Measurements from ENCODE around the gene DSCAML1.
A peak's percentile ranks its signal among the peaks of the same experiment; 100 is the strongest.

Gene DSCAML1

GRCh38 chr11:117716521-117717440, 80.2 kb downstream of the DSCAML1 start:
- no peak for DNase-seq
- H3K9me3 Mint-ChIP-seq = no peaks in the 10 kb centered on the region
- TF ChIP-seq, protein P1, sequence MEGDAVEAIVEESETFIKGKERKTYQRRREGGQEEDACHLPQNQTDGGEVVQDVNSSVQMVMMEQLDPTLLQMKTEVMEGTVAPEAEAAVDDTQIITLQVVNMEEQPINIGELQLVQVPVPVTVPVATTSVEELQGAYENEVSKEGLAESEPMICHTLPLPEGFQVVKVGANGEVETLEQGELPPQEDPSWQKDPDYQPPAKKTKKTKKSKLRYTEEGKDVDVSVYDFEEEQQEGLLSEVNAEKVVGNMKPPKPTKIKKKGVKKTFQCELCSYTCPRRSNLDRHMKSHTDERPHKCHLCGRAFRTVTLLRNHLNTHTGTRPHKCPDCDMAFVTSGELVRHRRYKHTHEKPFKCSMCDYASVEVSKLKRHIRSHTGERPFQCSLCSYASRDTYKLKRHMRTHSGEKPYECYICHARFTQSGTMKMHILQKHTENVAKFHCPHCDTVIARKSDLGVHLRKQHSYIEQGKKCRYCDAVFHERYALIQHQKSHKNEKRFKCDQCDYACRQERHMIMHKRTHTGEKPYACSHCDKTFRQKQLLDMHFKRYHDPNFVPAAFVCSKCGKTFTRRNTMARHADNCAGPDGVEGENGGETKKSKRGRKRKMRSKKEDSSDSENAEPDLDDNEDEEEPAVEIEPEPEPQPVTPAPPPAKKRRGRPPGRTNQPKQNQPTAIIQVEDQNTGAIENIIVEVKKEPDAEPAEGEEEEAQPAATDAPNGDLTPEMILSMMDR (IDR thresholded peaks at IDR 0.05) = no peak
- peaks cover 79% of the 10 kb centered on the region for H3K27me3 Mint-ChIP-seq (ENCODE audit: low read depth, poor library complexity)
- H3K27ac Mint-ChIP-seq = no peak overlapping the region
- H3K36me3 Mint-ChIP-seq (ENCODE audit: low read depth) = no peaks in the 10 kb centered on the region
- H3K4me1 Mint-ChIP-seq = peaks cover 82% of the 10 kb centered on the region
- H3K4me3 Mint-ChIP-seq = peak overlapping the region; percentile 17

- no peak for DNase-seq
- TF ChIP-seq, protein P1 (IDR thresholded peaks at IDR 0.05) = no peak
- no peaks in the 10 kb centered on the region for H3K36me3 Mint-ChIP-seq (ENCODE audit: low read depth)
- no peak overlapping the region for H3K27ac Mint-ChIP-seq
- H3K27me3 Mint-ChIP-seq (ENCODE audit: low read depth, poor library complexity) = peaks cover 84% of the 10 kb centered on the region
- peaks cover 83% of the 10 kb centered on the region for H3K4me1 Mint-ChIP-seq
- no peaks in the 10 kb centered on the region for H3K9me3 Mint-ChIP-seq
- H3K4me3 Mint-ChIP-seq = no peak overlapping the region
Measured at GRCh38 chr11:117715801-117716200, 81.2 kb downstream of the DSCAML1 start.

DNA sequence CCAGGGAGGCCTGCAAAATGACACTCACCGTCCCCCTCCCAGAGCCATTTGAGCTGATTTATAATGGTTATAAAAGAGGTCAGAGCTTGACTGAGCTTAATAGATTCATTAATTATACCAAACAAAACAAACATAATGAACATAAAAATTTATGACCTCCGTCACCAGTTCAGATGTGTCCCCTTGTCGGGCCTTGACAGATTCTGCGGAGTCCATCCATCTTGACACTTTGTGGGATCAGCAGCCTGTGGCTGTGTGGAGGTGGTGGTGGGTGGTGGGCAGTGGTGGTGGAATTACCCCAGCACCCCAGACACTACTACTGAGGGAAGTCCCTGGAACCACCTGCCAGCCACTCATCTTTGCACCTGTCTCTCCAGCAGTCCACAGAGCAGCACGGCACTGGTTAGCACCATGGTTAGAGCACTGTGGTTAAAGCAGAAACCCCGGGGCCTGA, 83.5 kb downstream of the DSCAML1 start:
- DNase-seq = peak; percentile 44
- Mint-ChIP-seq H3K27ac (peak overlapping the region; percentile 28), H3K4me3 (no peak overlapping the region), H3K9me3 (no peaks in the 10 kb centered on the region), H3K4me1 (peaks cover 71% of the 10 kb centered on the region), H3K36me3 (ENCODE audit: low read depth) (no peaks in the 10 kb centered on the region), H3K27me3 (ENCODE audit: low read depth, poor library complexity) (peaks cover 84% of the 10 kb centered on the region)
- TF ChIP-seq, protein P1 (IDR thresholded peaks at IDR 0.05) = no peak

GRCh38 chr11:117712530-117712929, 84.5 kb downstream of the DSCAML1 start:
- H3K27me3 Mint-ChIP-seq (ENCODE audit: low read depth, poor library complexity) = peaks cover 84% of the 10 kb centered on the region
- H3K36me3 Mint-ChIP-seq (ENCODE audit: low read depth) = no peaks in the 10 kb centered on the region
- no peaks in the 10 kb centered on the region for H3K9me3 Mint-ChIP-seq
- TF ChIP-seq, protein P1 (IDR thresholded peaks at IDR 0.05) = no peak
- H3K4me3 Mint-ChIP-seq = no peak overlapping the region
- DNase-seq = no peak
- H3K27ac Mint-ChIP-seq = no peak overlapping the region
- H3K4me1 Mint-ChIP-seq = peaks cover 61% of the 10 kb centered on the region

GRCh38 chr11:117711331-117711730, 85.7 kb downstream of the DSCAML1 start:
- Mint-ChIP-seq H3K4me3 (no peak overlapping the region), H3K27ac (no peak overlapping the region), H3K36me3 (ENCODE audit: low read depth) (no peaks in the 10 kb centered on the region), H3K9me3 (no peaks in the 10 kb centered on the region), H3K27me3 (ENCODE audit: low read depth, poor library complexity) (peaks cover 85% of the 10 kb centered on the region), H3K4me1 (peaks cover 53% of the 10 kb centered on the region)
- TF ChIP-seq, protein P1 (IDR thresholded peaks at IDR 0.05) = no peak
- no peak for DNase-seq
